HG03460 (cell line): ENCODE results near the gene ST6GALNAC3.
A peak's percentile ranks its signal among the peaks of the same experiment; 100 is the strongest.

Experiments
- ATAC-seq: cut with Tn5 transposase; IDR thresholded peaks from one replicate; pipeline ENCODE4 v1.9.1; 2021; ENCODE audit not compliant: unreplicated experiment

The ST6GALNAC3 gene

GRCh38 chr1:76408303-76408702, 333.8 kb downstream of the ST6GALNAC3 start:
- no peak for ATAC-seq

- no peak for ATAC-seq
Observed at GRCh38 chr1:76410499-76410898, 336.0 kb downstream of the ST6GALNAC3 start.

- ATAC-seq = no peak
Observed at GRCh38 chr1:76418531-76418930, 344.0 kb downstream of the ST6GALNAC3 start.

- no peak for ATAC-seq
Observed at GRCh38 chr1:76419603-76420002, 345.1 kb downstream of the ST6GALNAC3 start.

- ATAC-seq = peak; percentile 61
Observed at GRCh38 chr1:76425201-76426145, 350.9 kb downstream of the ST6GALNAC3 start.

- ATAC-seq = no peak
Observed at GRCh38 chr1:76426606-76427005, 352.1 kb downstream of the ST6GALNAC3 start.

- ATAC-seq = no peak
Observed at GRCh38 chr1:76428028-76428427, 353.5 kb downstream of the ST6GALNAC3 start.

- ATAC-seq = no peak
Observed at GRCh38 chr1:76430531-76430930, 356.0 kb downstream of the ST6GALNAC3 start.

GRCh38 chr1:76433526-76433925, 359.0 kb downstream of the ST6GALNAC3 start:
- no peak for ATAC-seq

- no peak for ATAC-seq
Observed at GRCh38 chr1:76443217-76443616, 368.7 kb downstream of the ST6GALNAC3 start.

- no peak for ATAC-seq
Observed at GRCh38 chr1:76444773-76445172, 370.2 kb downstream of the ST6GALNAC3 start.

GRCh38 chr1:76450229-76450628, 375.7 kb downstream of the ST6GALNAC3 start:
- ATAC-seq = no peak

- no peak for ATAC-seq
Observed at GRCh38 chr1:76463278-76463677, 388.7 kb downstream of the ST6GALNAC3 start.

- ATAC-seq = no peak
Observed at GRCh38 chr1:76463849-76464248, 389.3 kb downstream of the ST6GALNAC3 start.

- no peak for ATAC-seq
Observed at GRCh38 chr1:76465030-76465429, 390.5 kb downstream of the ST6GALNAC3 start.

- ATAC-seq = no peak
Observed at GRCh38 chr1:76470166-76470565, 395.6 kb downstream of the ST6GALNAC3 start.

GRCh38 chr1:76471536-76471935, 397.0 kb downstream of the ST6GALNAC3 start:
- ATAC-seq = no peak

GRCh38 chr1:76473591-76473990, 399.0 kb downstream of the ST6GALNAC3 start:
- no peak for ATAC-seq

- ATAC-seq = no peak
Observed at GRCh38 chr1:76474922-76475321, 400.4 kb downstream of the ST6GALNAC3 start.

- ATAC-seq = no peak
Observed at GRCh38 chr1:76477156-76477555, 402.6 kb downstream of the ST6GALNAC3 start.

GRCh38 chr1:76480827-76481226, 406.3 kb downstream of the ST6GALNAC3 start:
- ATAC-seq = no peak

- no peak for ATAC-seq
Observed at GRCh38 chr1:76481672-76482071, 407.1 kb downstream of the ST6GALNAC3 start.

GRCh38 chr1:76482272-76482671, 407.7 kb downstream of the ST6GALNAC3 start:
- no peak for ATAC-seq
